Pons (tissue), 1 donor: ENCODE measurements around the gene CRLF3.
"Not testable (repeated sequence)": the region's sequence is repeated elsewhere in the genome, so short reads cannot be mapped to it uniquely, and the experiment has no call there.

ENCODE experiments used
- DNase-seq: peaks from one replicate; pipeline ENCODE4 v3.0.0-alpha.2; 2016; ENCODE audit warnings: low spot score

CRLF3 gene

GRCh38 chr17:30735644-30736043, 88.8 kb downstream of the CRLF3 start:
- DNase-seq: not testable (repeated sequence)

GRCh38 chr17:30735206-30735605, 89.3 kb downstream of the CRLF3 start:
- not testable (repeated sequence) for DNase-seq

DNA sequence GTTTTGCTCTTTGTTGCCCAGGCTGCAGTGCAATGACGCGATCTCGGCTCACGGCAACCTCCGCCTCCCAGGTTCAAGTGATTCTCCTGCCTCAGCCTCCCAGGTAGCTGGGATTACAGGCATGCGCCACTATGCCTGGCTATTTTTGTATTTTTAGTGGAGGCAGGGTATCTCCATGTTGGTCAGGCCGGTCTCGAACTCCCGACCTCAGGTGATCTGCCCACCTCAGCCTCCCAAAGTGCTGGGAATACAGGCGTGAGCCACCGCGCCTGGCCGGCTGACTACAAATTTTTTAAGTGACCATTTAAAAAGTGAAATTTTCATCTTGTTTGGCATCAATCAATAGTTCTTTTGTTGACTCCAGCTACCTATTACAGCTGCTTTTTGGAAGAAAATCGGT, 90.3 kb downstream of the CRLF3 start:
- DNase-seq: not testable (repeated sequence)
